Right atrium auricular region (tissue), 2 donors: Measurements from ENCODE around the gene HARS2. TPM values are rescaled to one million over a fixed set of nuclear protein-coding genes. Genes with fewer than 3 reads are reported as not detected.
"Not testable (repeated sequence)": the region's sequence is repeated elsewhere in the genome, so short reads cannot be mapped to it uniquely, and the experiment has no call there.

ENCODE experiments used
- DNase-seq: peaks from one replicate; pipeline ENCODE4 v3.0.0-alpha.2; 2019; ENCODE audit warnings: low spot score
- H3K27ac ChIP-seq, 2 donors: fragments of 200-600 bp; sonication (generic); 1 replicate in 1 of 2; 2 replicates in 1 of 2; pipeline ENCODE4 v1.5.1; 2016 to 2019
- H3K27me3 ChIP-seq, 2 donors: fragments of 200-600 bp; sonication (generic); one replicate each; pipeline versions ENCODE4 v1.5.1 to v1.6.0; 2017 to 2019
- H3K36me3 ChIP-seq: fragments of 200-600 bp; sonication (generic); one replicate; pipeline ENCODE4 v1.5.1; 2016
- H3K4me1 ChIP-seq, 2 donors: fragments of 200-600 bp; sonication (generic); one replicate each; pipeline versions ENCODE4 v1.5.1 to v1.6.0; 2017 to 2019
- H3K4me3 ChIP-seq, 2 donors: fragments of 200-600 bp; sonication (generic); 1 replicate in 1 of 2; 2 replicates in 1 of 2; pipeline ENCODE4 v1.5.1; 2017 to 2019; ENCODE audit warnings: mild to moderate bottlenecking in 1 of 2, moderate library complexity in 1 of 2
- H3K9me3 ChIP-seq, 2 donors: fragments of 200-600 bp; sonication (generic); one replicate each; pipeline ENCODE4 v1.5.1; 2019
- total RNA-seq, 2 donors: library from RNA; depleted of rRNA; stranded (reverse); fragments of >200 nt; gene quantifications; one replicate each; pipeline ENCODE4 v1.1.0, GENCODE V29; 2016
- TF ChIP-seq, protein P1 (sequence below), 2 donors: fragments of 200-600 bp; sonication (generic); IDR thresholded peaks; one replicate each; pipeline ENCODE4 v1.5.1; 2019; ENCODE audit warnings: antibody characterized with exemption in 2 of 2

Gene HARS2
- total RNA-seq, 2 donors from 2014 or later: 14.5 to 16.2 TPM

- Histone ChIP-seq H3K27me3 (no peaks in the 10 kb centered on the region), H3K4me3 (peak overlapping the region; percentile 75 to 89), H3K36me3 (peaks cover 33% of the 10 kb centered on the region), H3K4me1 (peaks cover 0 to 27% of the 10 kb centered on the region in 2 donors), H3K9me3 (no peaks in the 10 kb centered on the region), H3K27ac (peak overlapping the region; percentile 72 to 88)
- TF ChIP-seq, protein P1, sequence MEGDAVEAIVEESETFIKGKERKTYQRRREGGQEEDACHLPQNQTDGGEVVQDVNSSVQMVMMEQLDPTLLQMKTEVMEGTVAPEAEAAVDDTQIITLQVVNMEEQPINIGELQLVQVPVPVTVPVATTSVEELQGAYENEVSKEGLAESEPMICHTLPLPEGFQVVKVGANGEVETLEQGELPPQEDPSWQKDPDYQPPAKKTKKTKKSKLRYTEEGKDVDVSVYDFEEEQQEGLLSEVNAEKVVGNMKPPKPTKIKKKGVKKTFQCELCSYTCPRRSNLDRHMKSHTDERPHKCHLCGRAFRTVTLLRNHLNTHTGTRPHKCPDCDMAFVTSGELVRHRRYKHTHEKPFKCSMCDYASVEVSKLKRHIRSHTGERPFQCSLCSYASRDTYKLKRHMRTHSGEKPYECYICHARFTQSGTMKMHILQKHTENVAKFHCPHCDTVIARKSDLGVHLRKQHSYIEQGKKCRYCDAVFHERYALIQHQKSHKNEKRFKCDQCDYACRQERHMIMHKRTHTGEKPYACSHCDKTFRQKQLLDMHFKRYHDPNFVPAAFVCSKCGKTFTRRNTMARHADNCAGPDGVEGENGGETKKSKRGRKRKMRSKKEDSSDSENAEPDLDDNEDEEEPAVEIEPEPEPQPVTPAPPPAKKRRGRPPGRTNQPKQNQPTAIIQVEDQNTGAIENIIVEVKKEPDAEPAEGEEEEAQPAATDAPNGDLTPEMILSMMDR (IDR thresholded peaks at IDR 0.05): no peak
- no peak for DNase-seq
Observed at GRCh38 chr5:140690376-140690932, 801 bp upstream of the HARS2 start.

DNA sequence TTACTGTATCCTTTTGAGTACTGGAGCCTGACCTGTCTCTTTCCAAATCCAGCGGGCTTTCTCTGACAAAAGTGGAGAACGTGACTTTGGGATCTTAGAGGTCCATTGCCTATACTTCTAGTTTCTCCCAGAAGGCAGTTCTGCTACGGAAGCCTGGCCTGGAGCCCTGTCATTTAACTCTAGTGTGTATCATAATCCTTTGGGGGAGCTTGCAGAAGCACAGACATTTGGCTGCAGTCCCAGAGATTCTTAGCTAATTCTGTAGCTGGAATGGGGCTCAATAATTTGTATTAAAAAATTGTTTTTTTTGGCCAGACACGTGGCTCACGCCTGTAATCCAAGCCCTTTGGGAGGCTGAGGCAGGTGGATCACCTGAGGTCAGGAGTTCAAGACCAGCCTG lies 3.0 kb downstream of the HARS2 start:
- H3K4me1 ChIP-seq: peaks cover 0 to 27% of the 10 kb centered on the region in 2 donors
- peaks cover 60% of the 10 kb centered on the region for H3K36me3 ChIP-seq
- TF ChIP-seq, protein P1 (IDR thresholded peaks at IDR 0.05): no peak
- no peak overlapping the region for H3K4me3 ChIP-seq
- H3K9me3 ChIP-seq: no peaks in the 10 kb centered on the region
- no peak overlapping the region for H3K27ac ChIP-seq
- DNase-seq: no peak
- no peaks in the 10 kb centered on the region for H3K27me3 ChIP-seq

GRCh38 chr5:140696891-140697492 lies 5.7 kb downstream of the HARS2 start:
- H3K36me3 ChIP-seq: peaks cover 66% of the 10 kb centered on the region

GRCh38 chr5:140700177-140701144 lies 9.2 kb downstream of the HARS2 start, which contains the start of gene ZMAT2:
Gene ZMAT2 (plus strand): TSS chr5:140700447. CDS start chr5:140700461, 14 bp downstream.
- Histone ChIP-seq H3K4me3 (peak within 1 kb of the TSS; percentile 74), H3K9me3 (no peaks in the 10 kb centered on the region), H3K27me3 (no peaks in the 10 kb centered on the region), H3K36me3 (peaks cover 80% of the 10 kb centered on the region), H3K4me1 (peaks cover 0 to 15% of the 10 kb centered on the region in 2 donors), H3K27ac (peak within 1 kb of the TSS in 1 of 2 donors; percentile 69)
- TF ChIP-seq, protein P1 (IDR thresholded peaks at IDR 0.05): no peak
- peak; percentile 95 for DNase-seq

More at GRCh38 chr5:140696891-140697492, 5.7 kb downstream of the HARS2 start:
- DNase-seq: no peak
- TF ChIP-seq, protein P1 (IDR thresholded peaks at IDR 0.05): no peak
- H3K4me1 ChIP-seq: peaks cover 0 to 30% of the 10 kb centered on the region in 2 donors
- no peaks in the 10 kb centered on the region for H3K9me3 ChIP-seq
- no peaks in the 10 kb centered on the region for H3K27me3 ChIP-seq
- H3K4me3 ChIP-seq: no peak overlapping the region
- H3K27ac ChIP-seq: no peak overlapping the region

DNA sequence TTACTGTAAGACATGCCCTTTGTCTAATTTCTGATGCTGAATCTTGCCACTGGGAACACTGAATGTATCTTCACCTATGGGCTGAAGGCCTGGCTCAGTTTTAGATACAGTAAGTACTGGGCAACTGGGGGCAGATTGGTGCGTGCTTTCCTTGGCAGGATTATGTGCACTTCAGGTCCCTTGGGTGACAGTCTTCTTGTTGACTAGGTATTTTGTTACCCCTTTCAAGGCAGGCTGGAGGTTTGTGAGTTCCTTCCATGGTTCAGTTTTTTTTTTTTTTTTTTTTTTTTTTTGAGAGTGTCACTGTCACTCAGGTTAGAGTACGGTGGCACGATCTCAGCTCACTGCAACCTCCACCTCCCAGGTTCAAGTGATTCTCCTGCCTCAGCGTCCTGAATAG lies 16.6 kb downstream of the HARS2 start:
- DNase-seq: no peak
- Histone ChIP-seq H3K27ac (no peak overlapping the region), H3K36me3 (peaks cover 40% of the 10 kb centered on the region), H3K9me3 (no peaks in the 10 kb centered on the region), H3K4me3 (no peak overlapping the region), H3K27me3 (no peaks in the 10 kb centered on the region), H3K4me1 (peaks cover 0 to 7% of the 10 kb centered on the region in 2 donors)
- TF ChIP-seq, protein P1 (IDR thresholded peaks at IDR 0.05): no peak

- H3K36me3 ChIP-seq: peaks cover 30% of the 10 kb centered on the region
- H3K4me3 ChIP-seq, H3K9me3 ChIP-seq, H3K27ac ChIP-seq, H3K27me3 ChIP-seq, DNase-seq, H3K4me1 ChIP-seq: not testable (repeated sequence)
Observed at GRCh38 chr5:140708787-140709186, 17.5 kb downstream of the HARS2 start.
